Effector CD8-positive, alpha-beta T cell (primary cell): ENCODE results near the gene FCHSD2.
"Not testable (repeated sequence)": the region's sequence is repeated elsewhere in the genome, so short reads cannot be mapped to it uniquely, and the experiment has no call there.

ENCODE experiments used
- DNase-seq: peaks from one replicate; lab custom pipeline; 2025; lab: John Stamatoyannopoulos, UW

The FCHSD2 gene

GRCh38 chr11:72821221-72821919, 320.7 kb downstream of the FCHSD2 start:
- DNase-seq, result no peak

GRCh38 chr11:72820439-72821139, 321.5 kb downstream of the FCHSD2 start:
- no peak for DNase-seq

- no peak for DNase-seq
Measured at GRCh38 chr11:72818971-72819370, 323.1 kb downstream of the FCHSD2 start.

GRCh38 chr11:72817966-72818365, 324.2 kb downstream of the FCHSD2 start:
- DNase-seq, result no peak

GRCh38 chr11:72816404-72816990, 325.6 kb downstream of the FCHSD2 start:
- DNase-seq, result no peak

GRCh38 chr11:72815110-72815618, 327.0 kb downstream of the FCHSD2 start:
- DNase-seq, result no peak

GRCh38 chr11:72814286-72815109, 327.6 kb downstream of the FCHSD2 start, which contains the start of gene ATG16L2:
Gene ATG16L2 (plus strand): TSS chr11:72814411. CDS start chr11:72814446, 35 bp downstream.
- peak; percentile 77 for DNase-seq

- DNase-seq, result no peak
Measured at GRCh38 chr11:72813740-72814285, 328.3 kb downstream of the FCHSD2 start.

- DNase-seq, result peak; percentile 38
Measured at GRCh38 chr11:72812967-72813739, 329.0 kb downstream of the FCHSD2 start.

- no peak for DNase-seq
Measured at GRCh38 chr11:72812604-72812966, 329.5 kb downstream of the FCHSD2 start.

GRCh38 chr11:72811686-72812085, 330.4 kb downstream of the FCHSD2 start:
- DNase-seq, result not testable (repeated sequence)

GRCh38 chr11:72808331-72808798, 333.8 kb downstream of the FCHSD2 start:
- DNase-seq, result no peak

GRCh38 chr11:72807792-72808191, 334.3 kb downstream of the FCHSD2 start:
- DNase-seq, result no peak

GRCh38 chr11:72807021-72807693, 335.0 kb downstream of the FCHSD2 start:
- no peak for DNase-seq

- DNase-seq, result not testable (repeated sequence)
Measured at GRCh38 chr11:72806378-72806777, 335.7 kb downstream of the FCHSD2 start.

- DNase-seq, result no peak
Measured at GRCh38 chr11:72805216-72805615, 336.9 kb downstream of the FCHSD2 start.

- no peak for DNase-seq
Measured at GRCh38 chr11:72802822-72803221, 339.3 kb downstream of the FCHSD2 start.

GRCh38 chr11:72799441-72799840, 342.7 kb downstream of the FCHSD2 start:
- no peak for DNase-seq

- DNase-seq, result no peak
Measured at GRCh38 chr11:72798361-72798760, 343.8 kb downstream of the FCHSD2 start.
